Astrocyte of the hippocampus (primary cell): ENCODE data around the gene ABT1.

Experiments used
- DNase-seq: peaks from one replicate; pipeline ENCODE4 v3.0.0; 2011; ENCODE audit warnings: low read depth, low spot score

Gene ABT1

GRCh38 chr6:26602262-26602661 lies 5.5 kb downstream of the ABT1 start:
- DNase-seq = no peak

GRCh38 chr6:26604026-26604425 lies 7.3 kb downstream of the ABT1 start:
- no peak for DNase-seq

GRCh38 chr6:26604797-26605196 lies 8.0 kb downstream of the ABT1 start:
- no peak for DNase-seq

- peak; percentile 75 for DNase-seq
Observed at GRCh38 chr6:26607434-26608230, 10.9 kb downstream of the ABT1 start.

- no peak for DNase-seq
Observed at GRCh38 chr6:26609463-26609862, 12.7 kb downstream of the ABT1 start.

GRCh38 chr6:26611599-26611998 lies 14.8 kb downstream of the ABT1 start:
- no peak for DNase-seq

- DNase-seq = no peak
Observed at GRCh38 chr6:26613201-26613600, 16.4 kb downstream of the ABT1 start.

- DNase-seq = peak; percentile 36
Observed at GRCh38 chr6:26613689-26614683, 17.2 kb downstream of the ABT1 start.

GRCh38 chr6:26623339-26623859 lies 26.6 kb downstream of the ABT1 start:
- DNase-seq = no peak

GRCh38 chr6:26624557-26624956 lies 27.8 kb downstream of the ABT1 start:
- no peak for DNase-seq

GRCh38 chr6:26627843-26628242 lies 31.1 kb downstream of the ABT1 start:
- no peak for DNase-seq

GRCh38 chr6:26629359-26629758 lies 32.6 kb downstream of the ABT1 start:
- DNase-seq = no peak

GRCh38 chr6:26640806-26641205 lies 44.1 kb downstream of the ABT1 start:
- DNase-seq = no peak

GRCh38 chr6:26646074-26646473 lies 49.3 kb downstream of the ABT1 start:
- DNase-seq = no peak
